D721Med (cell line): ENCODE data around the gene MITF.

Experiments
- DNase-seq: peaks from one replicate; pipeline ENCODE4 v3.0.0; 2011; ENCODE audit warnings: low spot score; ENCODE audit not compliant: insufficient read length
- FAIRE-seq: peaks from 2 replicates; lab custom pipeline; 2011; peaks lifted over from hg19 to GRCh38; lab: Jason Lieb, UNC
- TF ChIP-seq, protein P1 (sequence below): IDR thresholded peaks from 2 replicates; pipeline ENCODE4 v1.5.1; 2012; ENCODE audit warnings: mild to moderate bottlenecking, control low read depth; ENCODE audit not compliant: insufficient read depth; ENCODE audit errors: missing control alignments

The MITF gene

DNA sequence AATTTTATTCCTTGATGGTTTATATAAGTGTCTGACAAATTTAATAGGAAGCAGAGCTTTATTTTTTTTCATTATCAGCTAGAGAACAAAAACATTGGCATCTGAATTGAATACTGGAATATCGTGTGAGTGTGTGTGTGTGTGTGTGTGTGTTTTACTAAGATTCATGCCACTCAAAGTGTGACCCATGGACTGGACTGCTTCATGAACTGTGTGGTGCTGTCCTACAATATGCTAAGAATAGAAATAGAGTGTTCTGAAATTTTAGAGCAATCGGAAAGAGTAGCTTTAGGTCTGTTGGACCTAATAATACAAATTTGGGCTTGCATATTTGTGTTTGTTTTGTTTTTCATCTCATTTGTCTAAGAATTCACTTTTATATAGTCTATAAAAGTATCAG, 89.6 kb downstream of the MITF start:
- FAIRE-seq (no peak), DNase-seq (no peak)
- TF ChIP-seq, protein P1, sequence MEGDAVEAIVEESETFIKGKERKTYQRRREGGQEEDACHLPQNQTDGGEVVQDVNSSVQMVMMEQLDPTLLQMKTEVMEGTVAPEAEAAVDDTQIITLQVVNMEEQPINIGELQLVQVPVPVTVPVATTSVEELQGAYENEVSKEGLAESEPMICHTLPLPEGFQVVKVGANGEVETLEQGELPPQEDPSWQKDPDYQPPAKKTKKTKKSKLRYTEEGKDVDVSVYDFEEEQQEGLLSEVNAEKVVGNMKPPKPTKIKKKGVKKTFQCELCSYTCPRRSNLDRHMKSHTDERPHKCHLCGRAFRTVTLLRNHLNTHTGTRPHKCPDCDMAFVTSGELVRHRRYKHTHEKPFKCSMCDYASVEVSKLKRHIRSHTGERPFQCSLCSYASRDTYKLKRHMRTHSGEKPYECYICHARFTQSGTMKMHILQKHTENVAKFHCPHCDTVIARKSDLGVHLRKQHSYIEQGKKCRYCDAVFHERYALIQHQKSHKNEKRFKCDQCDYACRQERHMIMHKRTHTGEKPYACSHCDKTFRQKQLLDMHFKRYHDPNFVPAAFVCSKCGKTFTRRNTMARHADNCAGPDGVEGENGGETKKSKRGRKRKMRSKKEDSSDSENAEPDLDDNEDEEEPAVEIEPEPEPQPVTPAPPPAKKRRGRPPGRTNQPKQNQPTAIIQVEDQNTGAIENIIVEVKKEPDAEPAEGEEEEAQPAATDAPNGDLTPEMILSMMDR: no peak

GRCh38 chr3:69830147-69830546, 90.9 kb downstream of the MITF start:
- TF ChIP-seq, protein P1: no peak
- FAIRE-seq (no peak), DNase-seq (no peak)

DNA sequence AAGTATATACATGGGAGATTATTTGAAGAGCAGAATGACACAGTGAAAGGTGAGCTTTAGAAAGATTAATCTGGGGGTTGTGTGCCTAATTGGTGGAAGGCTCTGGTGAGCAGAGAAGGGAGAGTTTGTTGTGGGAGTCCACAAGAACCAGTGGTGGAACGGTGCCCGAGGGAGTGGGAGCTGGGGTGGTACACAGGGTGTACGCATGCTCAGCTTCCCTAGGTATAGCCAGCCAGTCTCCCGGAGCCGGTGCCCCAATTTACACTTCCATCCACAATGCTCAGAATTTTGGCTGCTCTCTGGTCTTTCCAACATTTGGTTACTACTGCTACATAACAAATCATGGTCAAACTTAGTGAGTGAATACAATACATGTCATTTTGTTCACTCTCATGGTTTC, 92.5 kb downstream of the MITF start:
- no peak for FAIRE-seq
- TF ChIP-seq, protein P1: no peak
- no peak for DNase-seq

- DNase-seq (no peak), FAIRE-seq (no peak)
- TF ChIP-seq, protein P1: no peak
These were observed 94.3 kb downstream of the MITF start for GRCh38 chr3:69833591-69833990.

- TF ChIP-seq, protein P1: no peak
- DNase-seq (no peak), FAIRE-seq (no peak)
These were observed 99.0 kb downstream of the MITF start for GRCh38 chr3:69838217-69838616.

DNA sequence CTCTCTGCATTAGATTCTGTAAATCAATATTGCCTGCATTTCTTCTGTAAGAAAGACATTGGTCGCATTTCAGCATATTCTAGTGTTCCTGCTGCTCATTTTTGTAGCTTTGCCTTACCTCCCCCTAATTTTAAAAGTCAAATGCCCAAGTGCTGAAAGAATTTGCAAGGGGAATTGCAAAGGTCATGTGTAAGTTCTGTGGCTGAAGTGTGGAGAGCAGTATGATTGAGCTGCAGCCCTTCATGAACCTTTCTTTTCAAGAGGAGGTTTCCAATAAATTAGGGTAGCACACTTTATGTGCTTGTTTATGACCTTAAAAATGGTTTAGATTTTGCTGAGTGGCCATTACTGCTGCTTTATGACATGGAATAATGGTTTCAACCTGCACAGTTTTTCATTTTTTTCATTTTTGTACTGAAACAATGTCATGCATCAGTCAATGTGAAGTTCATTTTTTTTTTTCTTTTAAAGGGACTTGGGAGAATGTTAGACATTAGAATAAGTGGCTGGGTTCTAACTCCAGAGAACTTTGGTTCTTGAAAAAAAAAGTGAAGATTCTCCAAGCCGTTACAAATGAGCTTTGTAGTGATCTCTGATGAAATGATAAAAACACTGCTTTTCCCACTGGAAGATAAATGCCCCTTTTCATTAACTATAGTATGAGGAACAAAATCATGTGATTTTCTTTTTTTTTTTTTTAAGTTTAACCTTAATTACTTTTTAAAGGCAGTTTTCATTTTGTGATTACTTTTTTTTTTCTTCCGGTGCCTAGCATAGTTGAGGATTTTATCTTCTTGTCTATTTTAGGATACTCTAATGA, 99.6 kb downstream of the MITF start:
- TF ChIP-seq, protein P1: no peak
- DNase-seq (no peak), FAIRE-seq (no peak)

DNA sequence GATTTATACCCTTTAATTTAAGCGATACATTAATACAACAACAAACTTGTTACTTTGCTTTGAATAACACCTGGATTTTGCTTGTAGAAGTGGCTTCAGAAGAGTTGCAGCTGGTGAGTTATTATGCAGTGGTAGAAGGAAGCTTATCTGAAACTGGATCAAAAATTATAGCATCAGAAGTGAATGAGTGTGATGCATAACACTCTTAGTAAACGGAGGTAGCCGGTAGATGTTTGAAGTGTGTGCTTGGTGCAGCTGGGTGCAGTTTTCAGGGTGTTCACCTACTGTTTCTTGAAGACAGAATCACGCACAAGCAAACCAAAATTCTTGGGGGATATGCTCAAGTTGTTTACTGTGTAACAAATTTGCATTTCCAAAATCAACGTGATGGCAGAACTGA, 103.1 kb downstream of the MITF start:
- no peak for FAIRE-seq
- TF ChIP-seq, protein P1: no peak

More for the DNA sequence above, 103.1 kb downstream of the MITF start:
- DNase-seq: no peak
